ENCODE measurements around the gene ADGRA1. TPM values are rescaled to one million over a fixed set of nuclear protein-coding genes. Genes with fewer than 3 reads are reported as not detected.

The ADGRA1 gene
- polyA plus RNA-seq, 4 donors: 0.10 to 0.22 TPM; not detected in 2

- FAIRE-seq (no peak), DNase-seq (no peak)
- Histone ChIP-seq H3K27me3 (ENCODE audit: control insufficient read depth in 3 of 3, insufficient read depth in 3 of 3, low read length in 3 of 3) (peaks cover 0 to 17% (median 6%) of the 10 kb centered on the region in 3 donors), H3K4me3 (ENCODE audit: low read depth in 1 of 3, low read length in 3 of 3) (no peak overlapping the region), H3K9me3 (ENCODE audit: control insufficient read depth in 2 of 2, insufficient read depth in 1 of 2, low read depth in 1 of 2, low read length in 1 of 2) (no peaks in the 10 kb centered on the region), H3K36me3 (ENCODE audit: control insufficient read depth in 3 of 3, insufficient read depth in 2 of 3, low read depth in 1 of 3, low read length in 3 of 3) (peaks cover 0 to 10% (median 0%) of the 10 kb centered on the region in 3 donors), H3K4me1 (ENCODE audit: control insufficient read depth in 3 of 3, insufficient read depth in 2 of 3, low read depth in 1 of 3, low read length in 2 of 3) (peaks cover 0 to 28% (median 0%) of the 10 kb centered on the region in 3 donors), H3K27ac (ENCODE audit: low read depth in 1 of 3, low read length in 2 of 3) (no peak overlapping the region)
- WGBS, 3 donors: 73 to 80% (median 77%) methylated on average over 34 of the region's 34 CpGs
These were observed 70.1 kb downstream of the ADGRA1 start for GRCh38 chr10:133157662-133158436.

- peaks cover 0 to 17% (median 6%) of the 10 kb centered on the region in 3 donors for H3K27me3 ChIP-seq (ENCODE audit: control insufficient read depth in 3 of 3, insufficient read depth in 3 of 3, low read length in 3 of 3)
- peak overlapping the region in 1 of 3 donors; percentile 14 for H3K4me3 ChIP-seq (ENCODE audit: low read depth in 1 of 3, low read length in 3 of 3)
- H3K9me3 ChIP-seq (ENCODE audit: control insufficient read depth in 2 of 2, insufficient read depth in 1 of 2, low read depth in 1 of 2, low read length in 1 of 2): no peaks in the 10 kb centered on the region
- FAIRE-seq (no peak), DNase-seq (no peak)
- 48 to 59% (median 51%) methylated on average over 12 of the region's 12 CpGs for WGBS, 3 donors
- peak overlapping the region in 1 of 3 donors; percentile 97 for H3K27ac ChIP-seq (ENCODE audit: low read depth in 1 of 3, low read length in 2 of 3)
- peaks cover 0 to 15% (median 0%) of the 10 kb centered on the region in 3 donors for H3K36me3 ChIP-seq (ENCODE audit: control insufficient read depth in 3 of 3, insufficient read depth in 2 of 3, low read depth in 1 of 3, low read length in 3 of 3)
- H3K4me1 ChIP-seq (ENCODE audit: control insufficient read depth in 3 of 3, insufficient read depth in 2 of 3, low read depth in 1 of 3, low read length in 2 of 3): peaks cover 0 to 28% (median 0%) of the 10 kb centered on the region in 3 donors
These were observed 70.7 kb downstream of the ADGRA1 start for GRCh38 chr10:133158437-133158755.

GRCh38 chr10:133158756-133159610 is 71.3 kb downstream of the ADGRA1 start:
- Histone ChIP-seq H3K4me1 (ENCODE audit: control insufficient read depth in 3 of 3, insufficient read depth in 2 of 3, low read depth in 1 of 3, low read length in 2 of 3) (peaks cover 0 to 28% (median 0%) of the 10 kb centered on the region in 3 donors), H3K4me3 (ENCODE audit: low read depth in 1 of 3, low read length in 3 of 3) (peak overlapping the region in 1 of 3 donors; percentile 37), H3K9me3 (ENCODE audit: control insufficient read depth in 2 of 2, insufficient read depth in 1 of 2, low read depth in 1 of 2, low read length in 1 of 2) (no peaks in the 10 kb centered on the region), H3K27ac (ENCODE audit: low read depth in 1 of 3, low read length in 2 of 3) (peak overlapping the region in 1 of 3 donors; percentile 97), H3K36me3 (ENCODE audit: control insufficient read depth in 3 of 3, insufficient read depth in 2 of 3, low read depth in 1 of 3, low read length in 3 of 3) (peaks cover 0 to 19% (median 0%) of the 10 kb centered on the region in 3 donors), H3K27me3 (ENCODE audit: control insufficient read depth in 3 of 3, insufficient read depth in 3 of 3, low read length in 3 of 3) (peaks cover 0 to 17% (median 6%) of the 10 kb centered on the region in 3 donors)
- WGBS, 3 donors: 18 to 40% (median 28%) methylated on average over 23 of the region's 23 CpGs
- FAIRE-seq (no peak), DNase-seq (peak; percentile 6 to 93)

- WGBS, 3 donors: 5 to 11% (median 6%) methylated on average over 10 to 18 of the region's 18 CpGs
- Histone ChIP-seq H3K27ac (ENCODE audit: low read depth in 1 of 3, low read length in 2 of 3) (peak overlapping the region in 1 of 3 donors; percentile 97), H3K4me1 (ENCODE audit: control insufficient read depth in 3 of 3, insufficient read depth in 2 of 3, low read depth in 1 of 3, low read length in 2 of 3) (peaks cover 0 to 28% (median 0%) of the 10 kb centered on the region in 3 donors), H3K9me3 (ENCODE audit: control insufficient read depth in 2 of 2, insufficient read depth in 1 of 2, low read depth in 1 of 2, low read length in 1 of 2) (no peaks in the 10 kb centered on the region), H3K27me3 (ENCODE audit: control insufficient read depth in 3 of 3, insufficient read depth in 3 of 3, low read length in 3 of 3) (peaks cover 0 to 17% (median 6%) of the 10 kb centered on the region in 3 donors), H3K36me3 (ENCODE audit: control insufficient read depth in 3 of 3, insufficient read depth in 2 of 3, low read depth in 1 of 3, low read length in 3 of 3) (peaks cover 0 to 24% (median 0%) of the 10 kb centered on the region in 3 donors), H3K4me3 (ENCODE audit: low read depth in 1 of 3, low read length in 3 of 3) (peak overlapping the region in 2 of 3 donors; percentile 37 to 58)
- FAIRE-seq (no peak), DNase-seq (no peak)
These were observed 71.9 kb downstream of the ADGRA1 start for GRCh38 chr10:133159611-133159949.

- H3K9me3 ChIP-seq (ENCODE audit: control insufficient read depth in 2 of 2, insufficient read depth in 1 of 2, low read depth in 1 of 2, low read length in 1 of 2): no peaks in the 10 kb centered on the region
- peaks cover 0 to 29% (median 0%) of the 10 kb centered on the region in 3 donors for H3K36me3 ChIP-seq (ENCODE audit: control insufficient read depth in 3 of 3, insufficient read depth in 2 of 3, low read depth in 1 of 3, low read length in 3 of 3)
- peak within 1 kb of the TSS in 1 of 3 donors; percentile 97 for H3K27ac ChIP-seq (ENCODE audit: low read depth in 1 of 3, low read length in 2 of 3)
- no peak for FAIRE-seq
- peak within 1 kb of the TSS in 2 of 3 donors; percentile 58 to 85 for H3K4me3 ChIP-seq (ENCODE audit: low read depth in 1 of 3, low read length in 3 of 3)
- peaks cover 0 to 17% (median 6%) of the 10 kb centered on the region in 3 donors for H3K27me3 ChIP-seq (ENCODE audit: control insufficient read depth in 3 of 3, insufficient read depth in 3 of 3, low read length in 3 of 3)
- peak in 1 of 2 donors; percentile 91 for DNase-seq
- 1 to 4% (median 2%) methylated on average over 49 to 108 of the region's 108 CpGs for WGBS, 3 donors
- peaks cover 0 to 28% (median 0%) of the 10 kb centered on the region in 3 donors for H3K4me1 ChIP-seq (ENCODE audit: control insufficient read depth in 3 of 3, insufficient read depth in 2 of 3, low read depth in 1 of 3, low read length in 2 of 3)
These were observed 72.5 kb downstream of the ADGRA1 start, which contains the start of gene KNDC1 for GRCh38 chr10:133159950-133160825. Gene KNDC1, plus strand, starts transcription at chr10:133160219. Its CDS starts 249 bp downstream, at chr10:133160468.

- H3K27ac ChIP-seq (ENCODE audit: low read depth in 1 of 3, low read length in 2 of 3): peak overlapping the region in 1 of 3 donors; percentile 82
- DNase-seq: peak in 1 of 2 donors; percentile 49
- peaks cover 0 to 17% (median 6%) of the 10 kb centered on the region in 3 donors for H3K27me3 ChIP-seq (ENCODE audit: control insufficient read depth in 3 of 3, insufficient read depth in 3 of 3, low read length in 3 of 3)
- H3K36me3 ChIP-seq (ENCODE audit: control insufficient read depth in 3 of 3, insufficient read depth in 2 of 3, low read depth in 1 of 3, low read length in 3 of 3): peaks cover 0 to 34% (median 0%) of the 10 kb centered on the region in 3 donors
- 4 to 7% (median 5%) methylated on average over 25 to 29 of the region's 29 CpGs for WGBS, 3 donors
- peaks cover 0 to 28% (median 0%) of the 10 kb centered on the region in 3 donors for H3K4me1 ChIP-seq (ENCODE audit: control insufficient read depth in 3 of 3, insufficient read depth in 2 of 3, low read depth in 1 of 3, low read length in 2 of 3)
- no peak for FAIRE-seq
- H3K4me3 ChIP-seq (ENCODE audit: low read depth in 1 of 3, low read length in 3 of 3): peak overlapping the region in 2 of 3 donors; percentile 58 to 85
- no peaks in the 10 kb centered on the region for H3K9me3 ChIP-seq (ENCODE audit: control insufficient read depth in 2 of 2, insufficient read depth in 1 of 2, low read depth in 1 of 2, low read length in 1 of 2)
These were observed 73.2 kb downstream of the ADGRA1 start for GRCh38 chr10:133160826-133161471.

- FAIRE-seq (no peak), DNase-seq (peak in 1 of 2 donors; percentile 25)
- Histone ChIP-seq H3K27me3 (ENCODE audit: control insufficient read depth in 3 of 3, insufficient read depth in 3 of 3, low read length in 3 of 3) (peaks cover 0 to 19% (median 6%) of the 10 kb centered on the region in 3 donors), H3K4me1 (ENCODE audit: control insufficient read depth in 3 of 3, insufficient read depth in 2 of 3, low read depth in 1 of 3, low read length in 2 of 3) (peaks cover 0 to 28% (median 0%) of the 10 kb centered on the region in 3 donors), H3K9me3 (ENCODE audit: control insufficient read depth in 2 of 2, insufficient read depth in 1 of 2, low read depth in 1 of 2, low read length in 1 of 2) (no peaks in the 10 kb centered on the region), H3K27ac (ENCODE audit: low read depth in 1 of 3, low read length in 2 of 3) (peak overlapping the region in 1 of 3 donors; percentile 82), H3K36me3 (ENCODE audit: control insufficient read depth in 3 of 3, insufficient read depth in 2 of 3, low read depth in 1 of 3, low read length in 3 of 3) (peaks cover 0 to 36% (median 0%) of the 10 kb centered on the region in 3 donors), H3K4me3 (ENCODE audit: low read depth in 1 of 3, low read length in 3 of 3) (peak overlapping the region in 1 of 3 donors; percentile 85)
- WGBS, 3 donors: 45 to 60% (median 50%) methylated on average over 26 to 33 of the region's 33 CpGs
These were observed 73.9 kb downstream of the ADGRA1 start for GRCh38 chr10:133161486-133162109.
